ENCODE measurements around the gene LNX1. TPM values are rescaled to one million over a fixed set of nuclear protein-coding genes. Genes with fewer than 3 reads are reported as not detected.

LNX1 gene
- total and polyA plus RNA-seq, 2 of the 8 experiments (the other 6 are each of a cell fraction or from before 2014, with no cell fraction given): 2.7 to 3.8 TPM

- no peak for TF ChIP-seq TBP (IDR thresholded peaks at IDR 0.05; ENCODE audit: low read depth, low read length)
- TF ChIP-seq MAFK (IDR thresholded peaks at IDR 0.05; ENCODE audit: low read depth, low read length): no peak
- TF ChIP-seq USF2 (IDR thresholded peaks at IDR 0.05; ENCODE audit: low read length): no peak
- TF ChIP-seq SIX5 (IDR thresholded peaks at IDR 0.05; ENCODE audit: low read depth, low read length): no peak
- no peak for TF ChIP-seq POLR2AphosphoS5 (IDR thresholded peaks at IDR 0.05; ENCODE audit: low read depth, low read length)
- no peak for TF ChIP-seq SIRT6 (IDR thresholded peaks at IDR 0.05; ENCODE audit: low read length)
Measured at GRCh38 chr4:53562409-53562808, 28.9 kb downstream of the LNX1 start (continued).

Measured in H1 (cell line).